ENCODE measurements around the gene MZT1. TPM values are rescaled to one million over a fixed set of nuclear protein-coding genes. Genes with fewer than 3 reads are reported as not detected.

The MZT1 gene
- total RNA-seq, 1 donor from 2014 or later: 22.5 TPM

GRCh38 chr13:72716776-72717175 lies 10.7 kb downstream of the MZT1 start:
- TF ChIP-seq CTCF (conservative IDR thresholded peaks at IDR 0.05; ENCODE audit: low read depth, low read length): no peak
- H3K4me3 ChIP-seq (ENCODE audit: low read depth, low read length): no peak overlapping the region
- DNase-seq (ENCODE audit: low read depth): no peak

- no peak for TF ChIP-seq CTCF (conservative IDR thresholded peaks at IDR 0.05; ENCODE audit: low read depth, low read length)
- no peak overlapping the region for H3K4me3 ChIP-seq (ENCODE audit: low read depth, low read length)
Observed at GRCh38 chr13:72700509-72700908, 26.9 kb downstream of the MZT1 start.

GRCh38 chr13:72698164-72698563 lies 29.3 kb downstream of the MZT1 start:
- DNase-seq (ENCODE audit: low read depth): no peak
- TF ChIP-seq CTCF (conservative IDR thresholded peaks at IDR 0.05; ENCODE audit: low read depth, low read length): no peak
- no peak overlapping the region for H3K4me3 ChIP-seq (ENCODE audit: low read depth, low read length)

More at GRCh38 chr13:72700509-72700908, 26.9 kb downstream of the MZT1 start:
- DNase-seq (ENCODE audit: low read depth): no peak

GRCh38 chr13:72696579-72696978 lies 30.9 kb downstream of the MZT1 start:
- H3K4me3 ChIP-seq (ENCODE audit: low read depth, low read length): no peak overlapping the region
- peak; percentile 34 for TF ChIP-seq CTCF (conservative IDR thresholded peaks at IDR 0.05; ENCODE audit: low read depth, low read length)
- DNase-seq (ENCODE audit: low read depth): no peak

- DNase-seq (ENCODE audit: low read depth): no peak
- H3K4me3 ChIP-seq (ENCODE audit: low read depth, low read length): no peak overlapping the region
- TF ChIP-seq CTCF (conservative IDR thresholded peaks at IDR 0.05; ENCODE audit: low read depth, low read length): no peak
Observed at GRCh38 chr13:72694314-72694713, 33.1 kb downstream of the MZT1 start.

GRCh38 chr13:72693832-72694231 lies 33.6 kb downstream of the MZT1 start:
- no peak for TF ChIP-seq CTCF (conservative IDR thresholded peaks at IDR 0.05; ENCODE audit: low read depth, low read length)
- no peak for DNase-seq (ENCODE audit: low read depth)
- no peak overlapping the region for H3K4me3 ChIP-seq (ENCODE audit: low read depth, low read length)

- H3K4me3 ChIP-seq (ENCODE audit: low read depth, low read length): no peak overlapping the region
- no peak for DNase-seq (ENCODE audit: low read depth)
- TF ChIP-seq CTCF (conservative IDR thresholded peaks at IDR 0.05; ENCODE audit: low read depth, low read length): no peak
Observed at GRCh38 chr13:72692884-72693514, 34.4 kb downstream of the MZT1 start.
